Measurements from ENCODE around the gene TPSG1. TPM values are rescaled to one million over a fixed set of nuclear protein-coding genes. Genes with fewer than 3 reads are reported as not detected.

TPSG1 gene
- total and polyA plus RNA-seq, 2 experiments from 2014 or later, result 0.81 TPM; not detected in 1

DNA sequence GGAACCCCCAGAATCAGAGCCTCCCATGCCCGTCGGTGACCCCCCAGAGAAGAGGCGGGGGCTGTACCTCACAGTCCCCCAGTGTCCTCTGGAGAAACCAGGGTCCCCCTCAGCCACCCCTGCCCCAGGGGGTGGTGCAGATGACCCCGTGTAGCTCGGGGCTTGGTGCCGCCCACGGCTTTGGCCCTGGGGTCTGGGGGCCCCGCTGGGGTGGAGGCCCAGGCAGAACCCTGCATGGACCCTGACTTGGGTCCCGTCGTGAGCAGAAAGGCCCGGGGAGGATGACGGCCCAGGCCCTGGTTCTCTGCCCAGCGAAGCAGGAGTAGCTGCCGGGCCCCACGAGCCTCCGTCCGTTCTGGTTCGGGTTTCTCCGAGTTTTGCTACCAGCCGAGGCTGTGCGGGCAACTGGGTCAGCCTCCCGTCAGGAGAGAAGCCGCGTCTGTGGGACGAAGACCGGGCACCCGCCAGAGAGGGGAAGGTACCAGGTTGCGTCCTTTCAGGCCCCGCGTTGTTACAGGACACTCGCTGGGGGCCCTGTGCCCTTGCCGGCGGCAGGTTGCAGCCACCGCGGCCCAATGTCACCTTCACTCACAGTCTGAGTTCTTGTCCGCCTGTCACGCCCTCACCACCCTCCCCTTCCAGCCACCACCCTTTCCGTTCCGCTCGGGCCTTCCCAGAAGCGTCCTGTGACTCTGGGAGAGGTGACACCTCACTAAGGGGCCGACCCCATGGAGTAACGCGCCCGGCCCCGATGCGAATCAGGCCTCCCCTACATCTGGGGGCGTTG, 4.0 kb downstream of the TPSG1 start:
- no peak for ATAC-seq
- no peak overlapping the region for H3K27ac ChIP-seq (ENCODE audit: low read depth)
- Mint-ChIP-seq H3K4me3 (no peak overlapping the region; the same call in 2 of the 3 replicates), H3K27me3 (ENCODE audit: insufficient read depth, low read depth, poor library complexity) (peaks cover 20% of the 10 kb centered on the region), H3K27ac (no peak overlapping the region), H3K4me1 (no peaks in the 10 kb centered on the region), H3K9me3 (no peaks in the 10 kb centered on the region), H3K36me3 (ENCODE audit: low read depth) (no peaks in the 10 kb centered on the region; the same call in 2 of the 3 replicates)
- H2AFZ ChIP-seq, result no peak overlapping the region
- no peaks in the 10 kb centered on the region for H3F3A ChIP-seq (replicated peaks; ENCODE audit: low read depth)
- no peaks in the 10 kb centered on the region; the same call in none of the 2 replicates for H4K20me1 ChIP-seq (replicated peaks; ENCODE audit: insufficient read depth)
- no peak overlapping the region for H3K4me3 ChIP-seq
- H3K36me3 ChIP-seq (ENCODE audit: insufficient read depth), result no peaks in the 10 kb centered on the region
- no peak overlapping the region for H3K4me2 ChIP-seq
- H3K27me3 ChIP-seq (ENCODE audit: insufficient read depth), result no peaks in the 10 kb centered on the region
- no peak for DNase-seq (ENCODE audit: low spot score)
- H3K4me1 ChIP-seq (ENCODE audit: insufficient read depth), result no peaks in the 10 kb centered on the region
- TF ChIP-seq, protein P1, sequence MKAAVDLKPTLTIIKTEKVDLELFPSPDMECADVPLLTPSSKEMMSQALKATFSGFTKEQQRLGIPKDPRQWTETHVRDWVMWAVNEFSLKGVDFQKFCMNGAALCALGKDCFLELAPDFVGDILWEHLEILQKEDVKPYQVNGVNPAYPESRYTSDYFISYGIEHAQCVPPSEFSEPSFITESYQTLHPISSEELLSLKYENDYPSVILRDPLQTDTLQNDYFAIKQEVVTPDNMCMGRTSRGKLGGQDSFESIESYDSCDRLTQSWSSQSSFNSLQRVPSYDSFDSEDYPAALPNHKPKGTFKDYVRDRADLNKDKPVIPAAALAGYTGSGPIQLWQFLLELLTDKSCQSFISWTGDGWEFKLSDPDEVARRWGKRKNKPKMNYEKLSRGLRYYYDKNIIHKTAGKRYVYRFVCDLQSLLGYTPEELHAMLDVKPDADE (IDR thresholded peaks at IDR 0.05), result no peak
- TF ChIP-seq CREB1 (CRISPR knock-in tag; IDR thresholded peaks at IDR 0.05; ENCODE audit: low read depth) (no peak), NANOG (IDR thresholded peaks at IDR 0.05; ENCODE audit: borderline replicate concordance) (no peak), ZNF114 (CRISPR knock-in tag; IDR thresholded peaks at IDR 0.05) (no peak), POLR2AphosphoS5 (IDR thresholded peaks at IDR 0.05; ENCODE audit: low read depth) (no peak), STAT1 (IDR thresholded peaks at IDR 0.05; ENCODE audit: unreplicated experiment) (no peak), EZH2 (IDR thresholded peaks at IDR 0.05; ENCODE audit: low read depth, unreplicated experiment) (no peak), JUNB (IDR thresholded peaks at IDR 0.05; ENCODE audit: unreplicated experiment) (no peak), ZNF462 (CRISPR knock-in tag; IDR thresholded peaks at IDR 0.05) (no peak), REST (IDR thresholded peaks at IDR 0.05; ENCODE audit: unreplicated experiment) (no peak), ZNF331 (CRISPR knock-in tag; IDR thresholded peaks at IDR 0.05; ENCODE audit: low read depth) (no peak), EZH2phosphoT487 (IDR thresholded peaks at IDR 0.05; ENCODE audit: unreplicated experiment) (no peak)
- TF ChIP-seq, protein P2, sequence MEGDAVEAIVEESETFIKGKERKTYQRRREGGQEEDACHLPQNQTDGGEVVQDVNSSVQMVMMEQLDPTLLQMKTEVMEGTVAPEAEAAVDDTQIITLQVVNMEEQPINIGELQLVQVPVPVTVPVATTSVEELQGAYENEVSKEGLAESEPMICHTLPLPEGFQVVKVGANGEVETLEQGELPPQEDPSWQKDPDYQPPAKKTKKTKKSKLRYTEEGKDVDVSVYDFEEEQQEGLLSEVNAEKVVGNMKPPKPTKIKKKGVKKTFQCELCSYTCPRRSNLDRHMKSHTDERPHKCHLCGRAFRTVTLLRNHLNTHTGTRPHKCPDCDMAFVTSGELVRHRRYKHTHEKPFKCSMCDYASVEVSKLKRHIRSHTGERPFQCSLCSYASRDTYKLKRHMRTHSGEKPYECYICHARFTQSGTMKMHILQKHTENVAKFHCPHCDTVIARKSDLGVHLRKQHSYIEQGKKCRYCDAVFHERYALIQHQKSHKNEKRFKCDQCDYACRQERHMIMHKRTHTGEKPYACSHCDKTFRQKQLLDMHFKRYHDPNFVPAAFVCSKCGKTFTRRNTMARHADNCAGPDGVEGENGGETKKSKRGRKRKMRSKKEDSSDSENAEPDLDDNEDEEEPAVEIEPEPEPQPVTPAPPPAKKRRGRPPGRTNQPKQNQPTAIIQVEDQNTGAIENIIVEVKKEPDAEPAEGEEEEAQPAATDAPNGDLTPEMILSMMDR (conservative IDR thresholded peaks at IDR 0.05; ENCODE audit: low read depth in 2 of 2), result no peak
- no peaks in the 10 kb centered on the region for H3K9me2 ChIP-seq (ENCODE audit: insufficient read depth)
- H3K79me2 ChIP-seq (replicated peaks; ENCODE audit: insufficient read depth), result no peaks in the 10 kb centered on the region

Data from GM23338 (cell line).